Left lung (tissue), 14 donors: Measurements from ENCODE around the gene EXOC1. TPM values are rescaled to one million over a fixed set of nuclear protein-coding genes. Genes with fewer than 3 reads are reported as not detected.

Experiments
- ATAC-seq: fragments of 200-7000 bp; cut with Tn5 transposase; one replicate; pipeline ENCODE4 v1.9.1; 2020; ENCODE audit warnings: moderate library complexity
- DNase-seq, 4 donors: peaks; one replicate each; pipeline ENCODE4 v3.0.0-alpha.2; 2013 to 2020
- H3K27ac ChIP-seq, 2 donors: fragments of 200-600 bp; sonication (generic) in 1 of 2; one replicate each; pipeline versions ENCODE4 v1.5.0 to v1.8.0; 2020 to 2021
- H3K27me3 ChIP-seq, 2 donors: fragments of 200-600 bp; sonication (generic) in 1 of 2; one replicate each; pipeline versions ENCODE4 v1.5.0 to v1.8.0; 2020 to 2021
- H3K36me3 ChIP-seq, 2 donors: fragments of 200-600 bp; sonication (generic) in 1 of 2; one replicate each; pipeline versions ENCODE4 v1.5.0 to v1.8.0; 2020 to 2021
- H3K4me1 ChIP-seq, 2 donors: fragments of 200-600 bp; one replicate each; pipeline ENCODE4 v1.8.0; 2021
- H3K4me3 ChIP-seq, 2 donors: fragments of 200-600 bp; sonication (generic) in 1 of 2; one replicate each; pipeline versions ENCODE4 v1.5.0 to v1.8.0; 2020 to 2021; ENCODE audit warnings: mild to moderate bottlenecking in 1 of 2
- H3K9me3 ChIP-seq, 2 donors: fragments of 200-600 bp; sonication (generic) in 1 of 2; one replicate each; pipeline versions ENCODE4 v1.5.0 to v1.8.0; 2020 to 2021
- intact Hi-C, 2 donors: fragments of 100-400 bp; cut with DNase I; formaldehyde crosslinking; loops; one replicate each; pipeline versions ENCODE4 v1.11.2 to v1.14.2; 2022
- long read RNA-seq, 12 donors: library from polyadenylated mRNA in 2 of 12; unstranded in 2 of 12; transcript quantifications; one replicate each; pipeline ENCODE4 v2.0.0 and lab custom pipeline, GENCODE V29; 2019 to 2026
- polyA plus RNA-seq, 6 donors: library from polyadenylated mRNA; unstranded; fragments of 120-200 nt; gene quantifications; one replicate each; pipeline ENCODE4 v1.2.1, GENCODE V29; 2013; ENCODE audit not compliant: insufficient read length in 6 of 6
- total RNA-seq, 2 donors: library from RNA; stranded (reverse); fragmentation: NEBNext Ultra II Directional; extraction: Animal tissue kit (Norgen Biotek cat#: 25700); gene quantifications; one replicate each; pipeline ENCODE4 v1.2.1, GENCODE V29; 2021
- TF ChIP-seq, protein P1 (sequence below), 2 donors: fragments of 200-600 bp; sonication (generic) in 1 of 2; IDR thresholded peaks; one replicate each; pipeline versions ENCODE4 v1.5.0 to v1.8.0; 2021; ENCODE audit warnings: antibody characterized with exemption in 2 of 2
- donor health status: DM: no; HTN: yes; CAD: no.
- donor health status: DM: no; HTN: no; CAD: no.

Gene EXOC1, protein sequence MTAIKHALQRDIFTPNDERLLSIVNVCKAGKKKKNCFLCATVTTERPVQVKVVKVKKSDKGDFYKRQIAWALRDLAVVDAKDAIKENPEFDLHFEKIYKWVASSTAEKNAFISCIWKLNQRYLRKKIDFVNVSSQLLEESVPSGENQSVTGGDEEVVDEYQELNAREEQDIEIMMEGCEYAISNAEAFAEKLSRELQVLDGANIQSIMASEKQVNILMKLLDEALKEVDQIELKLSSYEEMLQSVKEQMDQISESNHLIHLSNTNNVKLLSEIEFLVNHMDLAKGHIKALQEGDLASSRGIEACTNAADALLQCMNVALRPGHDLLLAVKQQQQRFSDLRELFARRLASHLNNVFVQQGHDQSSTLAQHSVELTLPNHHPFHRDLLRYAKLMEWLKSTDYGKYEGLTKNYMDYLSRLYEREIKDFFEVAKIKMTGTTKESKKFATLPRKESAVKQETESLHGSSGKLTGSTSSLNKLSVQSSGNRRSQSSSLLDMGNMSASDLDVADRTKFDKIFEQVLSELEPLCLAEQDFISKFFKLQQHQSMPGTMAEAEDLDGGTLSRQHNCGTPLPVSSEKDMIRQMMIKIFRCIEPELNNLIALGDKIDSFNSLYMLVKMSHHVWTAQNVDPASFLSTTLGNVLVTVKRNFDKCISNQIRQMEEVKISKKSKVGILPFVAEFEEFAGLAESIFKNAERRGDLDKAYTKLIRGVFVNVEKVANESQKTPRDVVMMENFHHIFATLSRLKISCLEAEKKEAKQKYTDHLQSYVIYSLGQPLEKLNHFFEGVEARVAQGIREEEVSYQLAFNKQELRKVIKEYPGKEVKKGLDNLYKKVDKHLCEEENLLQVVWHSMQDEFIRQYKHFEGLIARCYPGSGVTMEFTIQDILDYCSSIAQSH
- total RNA-seq (10 to 100 TPM; 30.1 to 31.0 TPM), polyA plus RNA-seq (10 to 100 TPM; 46.3 to 53.7 (median 49.3) TPM)
- long read RNA-seq, donor 1, partial matches to known transcripts, result 6 of 14 reads
- long read RNA-seq, donor 1, other reads (novel, unspliced or antisense), result 0 of 14 reads
- long read RNA-seq, donor 2, transcript EXOC1-206 (2 exons, 647 nt), result major isoform, 8 of 14 reads
- long read RNA-seq, donor 2, partial matches to known transcripts, result 6 of 14 reads
- long read RNA-seq, donor 2, other reads (novel, unspliced or antisense), result 0 of 14 reads
- long read RNA-seq, donor 3, partial matches to known transcripts, result 0 of 2 reads
- long read RNA-seq, donor 3, other reads (novel, unspliced or antisense), result 0 of 2 reads
- long read RNA-seq, donor 4, partial matches to known transcripts, result 6 of 13 reads
- long read RNA-seq, donor 4, other reads (novel, unspliced or antisense), result 5 of 13 reads
- long read RNA-seq, donor 5, partial matches to known transcripts, result 0 of 2 reads
- long read RNA-seq, donor 5, other reads (novel, unspliced or antisense), result 0 of 2 reads
- long read RNA-seq, donor 6, partial matches to known transcripts, result 0 of 6 reads
- long read RNA-seq, donor 6, other reads (novel, unspliced or antisense), result 0 of 6 reads
- long read RNA-seq, donor 7, partial matches to known transcripts, result 5 of 7 reads
- long read RNA-seq, donor 7, other reads (novel, unspliced or antisense), result 0 of 7 reads
- long read RNA-seq, donor 8, partial matches to known transcripts, result 0 of 2 reads
- long read RNA-seq, donor 8, other reads (novel, unspliced or antisense), result 0 of 2 reads
- long read RNA-seq, donor 9, result 0 reads
- long read RNA-seq, donor 10, partial matches to known transcripts, result 5 of 6 reads
- long read RNA-seq, donor 10, other reads (novel, unspliced or antisense), result 1 of 6 reads
- long read RNA-seq, donor 11, transcript EXOC1-206 (2 exons, 647 nt), result major isoform, 7 of 14 reads
- long read RNA-seq, donor 11, partial matches to known transcripts, result 7 of 14 reads
- long read RNA-seq, donor 11, other reads (novel, unspliced or antisense), result 0 of 14 reads
- long read RNA-seq, donor 12, partial matches to known transcripts, result 8 of 10 reads
- long read RNA-seq, donor 12, other reads (novel, unspliced or antisense), result 0 of 10 reads

DNA sequence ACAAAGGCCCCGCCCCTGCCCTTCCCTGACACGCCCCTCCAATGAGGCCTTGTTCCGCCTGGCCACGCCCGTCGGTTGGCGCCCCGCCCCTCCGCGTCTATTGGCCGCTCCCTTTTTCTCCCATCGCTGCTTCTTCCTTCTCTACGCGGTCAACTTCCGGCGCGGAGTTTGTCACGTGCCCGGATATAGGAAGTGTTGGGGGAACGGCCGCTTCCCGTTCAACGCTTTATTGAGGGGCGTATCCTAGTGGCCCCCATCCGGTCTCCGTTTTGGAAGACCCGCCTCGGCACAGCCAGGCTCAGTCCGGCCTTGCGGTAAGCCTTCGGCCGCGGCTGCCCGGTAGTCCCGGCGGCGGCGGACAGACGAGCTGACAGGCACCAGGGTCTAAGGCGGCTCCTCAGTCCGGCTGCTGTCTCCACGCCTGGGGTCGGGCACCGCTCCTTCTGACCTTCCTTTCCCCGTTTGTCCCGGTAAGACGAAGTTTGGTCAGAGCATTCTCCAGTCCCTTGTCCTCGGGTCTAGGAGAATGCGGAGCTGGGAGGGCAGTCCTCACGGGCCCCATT, at the start of gene EXOC1:
Gene EXOC1, plus strand, starts transcription at position 165 of the 563 bp plus-strand sequence. CDS start 4,676 bp downstream, outside the sequence.
- peak within 1 kb of the TSS; percentile 61 to 81 for H3K27ac ChIP-seq
- no peaks in the 10 kb centered on the region for H3K27me3 ChIP-seq
- H3K9me3 ChIP-seq, result peaks cover 0 to 2% of the 10 kb centered on the region in 2 donors
- DNase-seq (peak; percentile 92 to 99 (median 98)), ATAC-seq (peak; percentile 100)
- intact Hi-C loops, result no loop called here
- peaks cover 0 to 19% of the 10 kb centered on the region in 2 donors for H3K4me1 ChIP-seq
- TF ChIP-seq, protein P1, sequence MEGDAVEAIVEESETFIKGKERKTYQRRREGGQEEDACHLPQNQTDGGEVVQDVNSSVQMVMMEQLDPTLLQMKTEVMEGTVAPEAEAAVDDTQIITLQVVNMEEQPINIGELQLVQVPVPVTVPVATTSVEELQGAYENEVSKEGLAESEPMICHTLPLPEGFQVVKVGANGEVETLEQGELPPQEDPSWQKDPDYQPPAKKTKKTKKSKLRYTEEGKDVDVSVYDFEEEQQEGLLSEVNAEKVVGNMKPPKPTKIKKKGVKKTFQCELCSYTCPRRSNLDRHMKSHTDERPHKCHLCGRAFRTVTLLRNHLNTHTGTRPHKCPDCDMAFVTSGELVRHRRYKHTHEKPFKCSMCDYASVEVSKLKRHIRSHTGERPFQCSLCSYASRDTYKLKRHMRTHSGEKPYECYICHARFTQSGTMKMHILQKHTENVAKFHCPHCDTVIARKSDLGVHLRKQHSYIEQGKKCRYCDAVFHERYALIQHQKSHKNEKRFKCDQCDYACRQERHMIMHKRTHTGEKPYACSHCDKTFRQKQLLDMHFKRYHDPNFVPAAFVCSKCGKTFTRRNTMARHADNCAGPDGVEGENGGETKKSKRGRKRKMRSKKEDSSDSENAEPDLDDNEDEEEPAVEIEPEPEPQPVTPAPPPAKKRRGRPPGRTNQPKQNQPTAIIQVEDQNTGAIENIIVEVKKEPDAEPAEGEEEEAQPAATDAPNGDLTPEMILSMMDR (IDR thresholded peaks at IDR 0.05), result no peak
- peak within 1 kb of the TSS; percentile 73 to 87 for H3K4me3 ChIP-seq
- H3K36me3 ChIP-seq, result no peaks in the 10 kb centered on the region

DNA sequence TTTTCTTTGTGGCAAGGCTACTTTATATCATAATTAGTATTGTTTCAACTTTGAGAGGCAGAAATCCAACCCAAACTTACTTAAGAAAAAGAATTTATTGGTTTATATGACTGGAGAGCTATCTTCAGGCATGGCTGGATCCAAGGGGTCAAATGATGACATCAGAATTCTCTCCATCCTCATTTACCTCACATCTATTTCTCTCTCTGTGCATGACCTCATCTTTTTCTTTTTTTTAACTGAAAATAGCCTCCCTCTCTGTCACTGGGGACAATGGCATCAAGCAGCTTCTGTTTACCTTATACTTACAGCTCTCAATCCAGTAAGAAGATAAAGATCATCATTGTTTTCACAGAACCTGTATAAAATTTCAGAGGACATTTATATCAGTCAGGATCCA, 45.9 kb upstream of the EXOC1 start:
- no peak overlapping the region for H3K27ac ChIP-seq
- intact Hi-C loops, result no loop called here

DNA sequence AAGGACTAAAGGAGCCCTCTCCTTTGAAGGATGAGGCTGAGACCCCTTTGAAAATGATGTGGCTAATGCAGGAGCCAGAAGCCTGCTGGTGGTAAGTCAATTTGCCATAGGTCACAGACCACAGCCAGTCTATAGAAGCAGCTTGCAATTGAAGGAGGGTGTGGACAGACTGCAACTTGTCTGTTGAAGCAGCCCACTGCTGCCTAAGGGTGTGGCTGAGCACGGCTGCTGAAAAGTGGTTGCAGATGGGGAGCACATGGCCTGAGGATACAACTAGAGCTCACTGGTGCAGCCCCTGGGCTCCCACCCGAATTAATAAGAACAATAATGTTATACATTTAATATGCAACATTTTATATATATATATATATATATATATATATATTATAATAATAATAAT, 45.3 kb upstream of the EXOC1 start:
- no peak for DNase-seq
- intact Hi-C loops, result no loop called here

More for the DNA sequence above, 45.9 kb upstream of the EXOC1 start:
- TF ChIP-seq, protein P1 (IDR thresholded peaks at IDR 0.05), result no peak
- Histone ChIP-seq H3K4me3 (no peak overlapping the region), H3K9me3 (no peaks in the 10 kb centered on the region), H3K27me3 (no peaks in the 10 kb centered on the region), H3K4me1 (no peaks in the 10 kb centered on the region), H3K36me3 (no peaks in the 10 kb centered on the region)
- DNase-seq, result no peak
- no peak for ATAC-seq

More for the DNA sequence above, 45.3 kb upstream of the EXOC1 start:
- H3K4me1 ChIP-seq, result no peaks in the 10 kb centered on the region
- no peaks in the 10 kb centered on the region for H3K36me3 ChIP-seq
- H3K27me3 ChIP-seq, result no peaks in the 10 kb centered on the region
- H3K9me3 ChIP-seq, result no peaks in the 10 kb centered on the region
- ATAC-seq, result no peak
- TF ChIP-seq, protein P1 (IDR thresholded peaks at IDR 0.05), result no peak
- no peak overlapping the region for H3K27ac ChIP-seq
- H3K4me3 ChIP-seq, result no peak overlapping the region
